Epithelial cell of esophagus (primary cell): ENCODE measurements around the gene SRF.

Source experiments
- DNase-seq: peaks from one replicate; pipeline ENCODE4 v3.0.0; 2010; ENCODE audit warnings: low read depth
- H3K4me3 ChIP-seq: 2 replicates; pipeline ENCODE4 v1.5.1; 2011; ENCODE audit warnings: mild to moderate bottlenecking, low read length, control low read depth
- CTCF ChIP-seq: IDR thresholded peaks from 2 replicates; pipeline ENCODE4 v1.5.1; 2011; ENCODE audit warnings: low read depth, mild to moderate bottlenecking, low read length, control low read depth, inconsistent platforms; ENCODE audit not compliant: insufficient read depth; ENCODE audit errors: missing control alignments

Gene SRF

GRCh38 chr6:43171707-43172103, 636 bp downstream of the SRF start:
- no peak for DNase-seq
- TF ChIP-seq CTCF, result no peak
- peak overlapping the region; percentile 81 for H3K4me3 ChIP-seq

- TF ChIP-seq CTCF, result no peak
- DNase-seq, result peak; percentile 45
- H3K4me3 ChIP-seq, result peak overlapping the region; percentile 81
Observed at GRCh38 chr6:43172104-43173007, 1.3 kb downstream of the SRF start.

- DNase-seq, result peak; percentile 26
- H3K4me3 ChIP-seq, result peak overlapping the region; percentile 16
- TF ChIP-seq CTCF, result no peak
Observed at GRCh38 chr6:43173591-43174262, 2.7 kb downstream of the SRF start.

DNA sequence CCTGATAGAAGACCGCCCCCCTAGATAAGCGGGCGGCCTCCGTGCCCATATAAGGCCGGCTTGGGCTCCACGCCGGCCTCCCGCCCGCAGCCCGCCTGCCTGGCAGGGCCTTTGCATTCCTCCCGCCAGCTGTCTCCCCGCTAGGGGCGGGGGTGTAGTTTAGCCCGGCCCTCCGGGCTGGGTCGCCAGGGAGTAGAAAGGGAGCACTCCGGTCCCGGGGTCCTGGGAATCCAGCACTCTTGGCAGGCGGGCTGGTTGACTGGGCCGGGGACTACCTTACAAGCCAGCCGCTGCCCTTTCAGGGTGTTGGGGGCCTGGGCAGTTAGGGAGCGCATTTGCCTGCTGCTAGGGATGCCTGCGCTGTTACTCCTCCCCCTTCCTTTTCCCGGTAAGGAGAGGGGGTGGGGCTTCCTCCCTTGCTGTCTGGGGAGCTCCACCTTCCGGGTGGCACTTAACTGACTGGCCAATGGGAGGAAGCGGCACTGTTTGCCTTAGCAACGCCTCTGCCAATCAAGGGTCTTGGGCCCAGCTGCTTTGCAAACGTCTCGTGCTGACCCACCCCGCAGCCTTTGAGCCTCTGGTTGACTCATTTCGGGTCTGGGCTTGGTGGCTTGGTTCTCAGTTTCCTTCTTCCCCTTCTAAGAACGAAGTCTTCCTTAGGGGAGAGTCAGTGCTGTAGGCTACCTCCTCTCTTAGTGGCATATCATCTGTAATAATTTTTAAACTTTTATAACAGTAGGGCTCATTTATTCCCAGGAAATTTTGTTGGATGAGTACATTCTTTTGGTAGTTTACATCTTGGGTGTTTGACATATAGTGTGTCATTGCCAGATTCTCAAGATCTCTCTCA, 3.4 kb downstream of the SRF start:
- peak overlapping the region; percentile 36 for H3K4me3 ChIP-seq
- TF ChIP-seq CTCF, result peak; percentile 29
- DNase-seq, result peak; percentile 99

- no peak overlapping the region for H3K4me3 ChIP-seq
- TF ChIP-seq CTCF, result no peak
- DNase-seq, result no peak
Observed at GRCh38 chr6:43175676-43176422, 4.8 kb downstream of the SRF start.

GRCh38 chr6:43176423-43176786, 5.3 kb downstream of the SRF start:
- no peak overlapping the region for H3K4me3 ChIP-seq
- no peak for DNase-seq
- no peak for TF ChIP-seq CTCF
